Measurements from ENCODE around the gene CFDP1. TPM values are rescaled to one million over a fixed set of nuclear protein-coding genes. Genes with fewer than 3 reads are reported as not detected.

CFDP1 gene
- total and polyA plus RNA-seq, 2 donors (not counting 3 experiments of a cell fraction or from before 2014, with no cell fraction given), result 17.8 to 53.8 TPM

DNA sequence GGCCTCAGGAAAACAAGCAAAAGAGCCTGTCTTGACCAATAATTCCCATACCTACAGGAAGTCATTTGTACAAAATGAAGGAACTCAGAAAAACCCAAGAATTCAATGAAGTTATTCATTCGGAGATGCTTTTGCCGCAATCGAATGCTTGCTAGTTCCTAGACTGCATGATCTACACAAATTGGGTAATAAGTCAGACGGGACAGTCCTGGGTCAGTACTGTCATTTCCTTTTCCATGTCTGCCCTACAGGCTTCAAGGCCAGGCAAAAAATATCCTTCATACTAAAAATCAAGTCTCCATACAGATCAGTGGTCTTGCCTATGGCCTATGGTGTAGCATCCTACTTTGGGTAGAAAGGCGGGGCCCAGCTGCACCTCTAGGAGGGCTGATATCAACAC is 71.4 kb downstream of the CFDP1 start:
- no peaks in the 10 kb centered on the region for H3K36me3 ChIP-seq (ENCODE audit: control insufficient read depth in 2 of 2, extremely low read depth in 1 of 2, insufficient read depth in 2 of 2, low read length in 2 of 2)
- DNase-seq (ENCODE audit: low read depth, low spot score), result peak; percentile 23
- H3K9me1 ChIP-seq (replicated peaks; ENCODE audit: control insufficient read depth, extremely low read depth, insufficient read depth, low read length), result no peaks in the 10 kb centered on the region
- FAIRE-seq, result no peak
- no peaks in the 10 kb centered on the region for H3K79me2 ChIP-seq (ENCODE audit: control insufficient read depth, insufficient read depth, low read length)
- no peaks in the 10 kb centered on the region for H3K4me1 ChIP-seq (ENCODE audit: control insufficient read depth, extremely low read depth, insufficient read depth, low read length)
- dilution Hi-C loops (cut with MboI; ENCODE audit: extremely low pct_ligation_motif_present, low sequenced_read_pairs), result no loop called here
- BruUV-seq (replicated peaks), result no TSS peak
- no peak overlapping the region for H3K4me2 ChIP-seq (ENCODE audit: insufficient read depth, low read length)
- H3K4me3 ChIP-seq (replicated peaks in 1 of 3; ENCODE audit: insufficient read depth in 1 of 3, low read depth in 1 of 3, low read length in 3 of 3), result no peak overlapping the region
- H3K27ac ChIP-seq (ENCODE audit: insufficient read depth, low read depth, low read length), result no peak overlapping the region
- TF ChIP-seq MAX (IDR thresholded peaks at IDR 0.05; ENCODE audit: insufficient read depth, insufficient read length) (no peak), FOS (IDR thresholded peaks at IDR 0.05; ENCODE audit: borderline replicate concordance, insufficient read depth, low read length) (no peak)
- TF ChIP-seq, protein P1, sequence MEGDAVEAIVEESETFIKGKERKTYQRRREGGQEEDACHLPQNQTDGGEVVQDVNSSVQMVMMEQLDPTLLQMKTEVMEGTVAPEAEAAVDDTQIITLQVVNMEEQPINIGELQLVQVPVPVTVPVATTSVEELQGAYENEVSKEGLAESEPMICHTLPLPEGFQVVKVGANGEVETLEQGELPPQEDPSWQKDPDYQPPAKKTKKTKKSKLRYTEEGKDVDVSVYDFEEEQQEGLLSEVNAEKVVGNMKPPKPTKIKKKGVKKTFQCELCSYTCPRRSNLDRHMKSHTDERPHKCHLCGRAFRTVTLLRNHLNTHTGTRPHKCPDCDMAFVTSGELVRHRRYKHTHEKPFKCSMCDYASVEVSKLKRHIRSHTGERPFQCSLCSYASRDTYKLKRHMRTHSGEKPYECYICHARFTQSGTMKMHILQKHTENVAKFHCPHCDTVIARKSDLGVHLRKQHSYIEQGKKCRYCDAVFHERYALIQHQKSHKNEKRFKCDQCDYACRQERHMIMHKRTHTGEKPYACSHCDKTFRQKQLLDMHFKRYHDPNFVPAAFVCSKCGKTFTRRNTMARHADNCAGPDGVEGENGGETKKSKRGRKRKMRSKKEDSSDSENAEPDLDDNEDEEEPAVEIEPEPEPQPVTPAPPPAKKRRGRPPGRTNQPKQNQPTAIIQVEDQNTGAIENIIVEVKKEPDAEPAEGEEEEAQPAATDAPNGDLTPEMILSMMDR (IDR thresholded peaks at IDR 0.05; ENCODE audit: extremely low read depth in 1 of 2, insufficient read depth in 1 of 2, low read depth in 1 of 2, low read length in 2 of 2), result no peak
- no peak overlapping the region for H2AFZ ChIP-seq (ENCODE audit: low read depth, low read length)
- POLR2A ChIA-PET, result interaction anchor here (0.5 kb wide), 1 partner anchor 92 kb away, joined by 7 read pairs; no protein-coding TSS in a partner anchor
- no peaks in the 10 kb centered on the region for H3K9me3 ChIP-seq (replicated peaks; ENCODE audit: control insufficient read depth, insufficient read depth, low read length)
- no peaks in the 10 kb centered on the region for H4K20me1 ChIP-seq (replicated peaks; ENCODE audit: control insufficient read depth, extremely low read depth, insufficient read depth, low read length)
- intact Hi-C loops (cut with micrococcal nuclease), result no loop called here
- CTCF ChIA-PET, result interaction anchor here (1.0 to 1.1 kb wide), 2 partner anchors 9 to 13 kb away, joined by 3 read pairs; no protein-coding TSS in a partner anchor
- no peak overlapping the region for H3K9ac ChIP-seq (replicated peaks; ENCODE audit: extremely low read depth, insufficient read depth, low read length)
- H3K27me3 ChIP-seq (ENCODE audit: control insufficient read depth in 2 of 2, insufficient read depth in 2 of 2, low read length in 2 of 2), result no peaks in the 10 kb centered on the region

DNA sequence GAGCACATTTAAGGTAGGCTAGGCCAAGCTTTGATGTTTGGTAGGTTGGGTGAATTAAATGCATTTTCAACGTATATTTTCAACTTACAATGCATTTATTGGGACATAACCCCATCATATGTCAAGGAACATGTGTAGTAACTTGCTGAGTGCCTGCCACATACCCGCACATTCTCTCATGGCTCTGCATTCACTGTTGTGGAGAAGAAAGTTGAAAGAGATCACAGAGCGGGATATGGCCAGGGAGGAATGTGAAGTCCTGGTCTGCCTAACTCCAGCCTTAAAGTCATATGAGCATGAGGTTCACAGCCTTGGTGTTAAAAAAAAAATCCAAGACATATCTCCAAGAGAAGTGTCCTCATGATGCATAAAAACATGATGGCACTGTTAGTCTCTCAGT is 79.1 kb downstream of the CFDP1 start:
- no peak overlapping the region for H3K27ac ChIP-seq (ENCODE audit: insufficient read depth, low read depth, low read length)
- H3K4me2 ChIP-seq (ENCODE audit: insufficient read depth, low read length), result no peak overlapping the region
- no peaks in the 10 kb centered on the region for H3K9me3 ChIP-seq (replicated peaks; ENCODE audit: control insufficient read depth, insufficient read depth, low read length)
- DNase-seq (ENCODE audit: low read depth, low spot score), result no peak
- no peak overlapping the region for H3K4me3 ChIP-seq (replicated peaks in 1 of 3; ENCODE audit: insufficient read depth in 1 of 3, low read depth in 1 of 3, low read length in 3 of 3)
- H3K4me1 ChIP-seq (ENCODE audit: control insufficient read depth, extremely low read depth, insufficient read depth, low read length), result peaks cover 20% of the 10 kb centered on the region
- no peaks in the 10 kb centered on the region for H4K20me1 ChIP-seq (replicated peaks; ENCODE audit: control insufficient read depth, extremely low read depth, insufficient read depth, low read length)
- no peak overlapping the region for H3K9ac ChIP-seq (replicated peaks; ENCODE audit: extremely low read depth, insufficient read depth, low read length)
- BruUV-seq (replicated peaks), result no TSS peak
- no peaks in the 10 kb centered on the region for H3K79me2 ChIP-seq (ENCODE audit: control insufficient read depth, insufficient read depth, low read length)
- no peak overlapping the region for H2AFZ ChIP-seq (ENCODE audit: low read depth, low read length)
- TF ChIP-seq MAX (IDR thresholded peaks at IDR 0.05; ENCODE audit: insufficient read depth, insufficient read length), result no peak
- TF ChIP-seq FOS (IDR thresholded peaks at IDR 0.05; ENCODE audit: borderline replicate concordance, insufficient read depth, low read length), result no peak
- TF ChIP-seq GATA2 (IDR thresholded peaks at IDR 0.05; ENCODE audit: insufficient read depth, insufficient read length, low read depth, low read length), result no peak
- no peak for TF ChIP-seq JUN (IDR thresholded peaks at IDR 0.05; ENCODE audit: borderline replicate concordance, insufficient read depth, insufficient read length, low read depth)
- no peak for TF ChIP-seq EZH2 (IDR thresholded peaks at IDR 0.05; ENCODE audit: borderline replicate concordance, low read depth, low read length, severe bottlenecking)
- TF ChIP-seq POLR2A (IDR thresholded peaks at IDR 0.05; ENCODE audit: low read depth, low read length), result no peak
- no peak for TF ChIP-seq MYC (IDR thresholded peaks at IDR 0.05; ENCODE audit: low read depth, low read length)
- TF ChIP-seq, protein P1 (IDR thresholded peaks at IDR 0.05; ENCODE audit: extremely low read depth in 1 of 2, insufficient read depth in 1 of 2, low read depth in 1 of 2, low read length in 2 of 2), result no peak
- no peak for TF ChIP-seq POLR2AphosphoS5 (IDR thresholded peaks at IDR 0.05; ENCODE audit: insufficient read depth, low read depth, low read length)
- no peaks in the 10 kb centered on the region for H3K9me1 ChIP-seq (replicated peaks; ENCODE audit: control insufficient read depth, extremely low read depth, insufficient read depth, low read length)
- dilution Hi-C loops (cut with MboI; ENCODE audit: extremely low pct_ligation_motif_present, low sequenced_read_pairs), result no loop called here
- intact Hi-C loops (cut with micrococcal nuclease), result no loop called here
- ChIA-PET CTCF (interaction anchor here (0.7 kb wide), 1 partner anchor 298 kb away, joined by 3 read pairs; no protein-coding TSS in a partner anchor), POLR2A (no interaction called here)
- H3K27me3 ChIP-seq (ENCODE audit: control insufficient read depth in 2 of 2, insufficient read depth in 2 of 2, low read length in 2 of 2), result no peaks in the 10 kb centered on the region
- no peaks in the 10 kb centered on the region for H3K36me3 ChIP-seq (ENCODE audit: control insufficient read depth in 2 of 2, extremely low read depth in 1 of 2, insufficient read depth in 2 of 2, low read length in 2 of 2)
- FAIRE-seq, result no peak
